HEK293 (cell line): ENCODE results near the gene FSCN2.

Source experiments
- CTCF ChIA-PET: fragments of 350-600 bp; formaldehyde crosslinking; extraction: SDS; loops from one replicate; lab custom pipeline; 2021; ENCODE audit warnings: antibody characterized with exemption; lab: Yijun Ruan, JAX
- POLR2A ChIA-PET: fragments of 300-600 bp; formaldehyde crosslinking; extraction: SDS; loops from one replicate; lab custom pipeline; 2020; ENCODE audit warnings: antibody characterized with exemption, inconsistent platforms; lab: Yijun Ruan, JAX
- H3K27ac ChIP-seq: fragments of 200-500 bp; sonication (Bioruptor generic); 2 replicates; pipeline ENCODE4 v1.5.1; 2014; ENCODE audit warnings: low read depth, low read length, control low read depth, inconsistent platforms; ENCODE audit errors: extremely low read depth
- H3K36me3 ChIP-seq, 2 experiments: fragments of 200-500 bp in 1 of 2; sonication (Bioruptor generic) in 1 of 2; 1 replicate in 1 of 2; 2 replicates in 1 of 2; pipeline ENCODE4 v1.5.1; 2014 to 2017; ENCODE audit warnings: inconsistent platforms in 2 of 2, low read length in 2 of 2; ENCODE audit not compliant: control insufficient read depth in 2 of 2, insufficient read depth in 1 of 2
- H3K4me1 ChIP-seq: fragments of 200-500 bp; sonication (Bioruptor generic); 2 replicates; pipeline ENCODE4 v1.5.1; 2014; ENCODE audit warnings: mild to moderate bottlenecking, low read length, inconsistent platforms; ENCODE audit not compliant: control insufficient read depth, insufficient read depth
- H3K4me3 ChIP-seq: 2 replicates; pipeline ENCODE4 v1.5.1; 2011; ENCODE audit warnings: low read depth, mild to moderate bottlenecking, control low read depth, low read length, moderate library complexity
- H3K9me3 ChIP-seq: fragments of 200-500 bp; sonication (Bioruptor generic); 2 replicates; pipeline ENCODE4 v1.5.1; 2014; ENCODE audit warnings: low read depth, low read length, inconsistent platforms; ENCODE audit not compliant: control insufficient read depth, insufficient read depth
- GLIS1 ChIP-seq: fragments of 450-650 bp; formaldehyde crosslinking; IDR thresholded peaks from 2 replicates; pipeline ENCODE4 v1.5.1; 2016; ENCODE audit warnings: missing biosample characterization, missing genetic modification characterization
- GLIS2 ChIP-seq: fragments of 450-650 bp; formaldehyde crosslinking; IDR thresholded peaks from 2 replicates; pipeline ENCODE4 v1.5.1; 2016; ENCODE audit warnings: missing biosample characterization, missing genetic modification characterization
- PRDM10 ChIP-seq: fragments of 450-650 bp; formaldehyde crosslinking; IDR thresholded peaks from 2 replicates; pipeline ENCODE4 v1.5.1; 2016; ENCODE audit warnings: missing biosample characterization, missing genetic modification characterization
- ZBTB48 ChIP-seq: fragments of 450-650 bp; formaldehyde crosslinking; IDR thresholded peaks from 2 replicates; pipeline ENCODE4 v1.5.1; 2016; ENCODE audit warnings: missing biosample characterization, missing genetic modification characterization
- ZBTB7A ChIP-seq: fragments of 450-650 bp; formaldehyde crosslinking; IDR thresholded peaks from 2 replicates; pipeline ENCODE4 v1.5.1; 2016; ENCODE audit warnings: low read depth, missing biosample characterization, missing genetic modification characterization
- ZIC2 ChIP-seq: fragments of 450-650 bp; formaldehyde crosslinking; IDR thresholded peaks from 2 replicates; pipeline ENCODE4 v1.5.1; 2016; ENCODE audit warnings: missing biosample characterization, missing genetic modification characterization
- ZNF121 ChIP-seq: fragments of 450-650 bp; formaldehyde crosslinking; IDR thresholded peaks from 2 replicates; pipeline ENCODE4 v1.5.1; 2016; ENCODE audit warnings: missing biosample characterization, missing genetic modification characterization
- ZNF423 ChIP-seq: fragments of 450-650 bp; formaldehyde crosslinking; IDR thresholded peaks from 2 replicates; pipeline ENCODE4 v1.5.1; 2016; ENCODE audit warnings: missing biosample characterization, missing genetic modification characterization
- ZNF529 ChIP-seq: fragments of 450-650 bp; formaldehyde crosslinking; IDR thresholded peaks from 2 replicates; pipeline ENCODE4 v1.5.1; 2017; ENCODE audit warnings: missing genetic modification characterization, missing biosample characterization; ENCODE audit not compliant: insufficient replicate concordance
- ZNF548 ChIP-seq: fragments of 450-650 bp; formaldehyde crosslinking; IDR thresholded peaks from 2 replicates; pipeline ENCODE4 v1.5.1; 2016; ENCODE audit warnings: missing biosample characterization, missing genetic modification characterization
- ZNF639 ChIP-seq: fragments of 450-650 bp; formaldehyde crosslinking; IDR thresholded peaks from 2 replicates; pipeline ENCODE4 v1.5.1; 2016; ENCODE audit warnings: missing biosample characterization, missing genetic modification characterization
- ZNF664 ChIP-seq: fragments of 450-650 bp; formaldehyde crosslinking; IDR thresholded peaks from 2 replicates; pipeline ENCODE4 v1.5.1; 2016; ENCODE audit warnings: missing biosample characterization, missing genetic modification characterization
- ZNF704 ChIP-seq: fragments of 450-650 bp; formaldehyde crosslinking; IDR thresholded peaks from 2 replicates; pipeline ENCODE4 v1.5.1; 2016; ENCODE audit warnings: missing biosample characterization, missing genetic modification characterization
- ZXDB ChIP-seq: fragments of 450-650 bp; formaldehyde crosslinking; IDR thresholded peaks from 2 replicates; pipeline ENCODE4 v1.5.1; 2016; ENCODE audit warnings: missing biosample characterization, missing genetic modification characterization
- TF ChIP-seq, protein P1 (sequence below): fragments of 450-650 bp; formaldehyde crosslinking; IDR thresholded peaks from 2 replicates; pipeline ENCODE4 v1.5.1; 2016; ENCODE audit warnings: missing biosample characterization, missing genetic modification characterization
- TF ChIP-seq, protein P2 (sequence below): fragments of 450-650 bp; formaldehyde crosslinking; IDR thresholded peaks from 2 replicates; pipeline ENCODE4 v1.5.1; 2016; ENCODE audit warnings: missing biosample characterization, missing genetic modification characterization, low read depth

Gene FSCN2

DNA sequence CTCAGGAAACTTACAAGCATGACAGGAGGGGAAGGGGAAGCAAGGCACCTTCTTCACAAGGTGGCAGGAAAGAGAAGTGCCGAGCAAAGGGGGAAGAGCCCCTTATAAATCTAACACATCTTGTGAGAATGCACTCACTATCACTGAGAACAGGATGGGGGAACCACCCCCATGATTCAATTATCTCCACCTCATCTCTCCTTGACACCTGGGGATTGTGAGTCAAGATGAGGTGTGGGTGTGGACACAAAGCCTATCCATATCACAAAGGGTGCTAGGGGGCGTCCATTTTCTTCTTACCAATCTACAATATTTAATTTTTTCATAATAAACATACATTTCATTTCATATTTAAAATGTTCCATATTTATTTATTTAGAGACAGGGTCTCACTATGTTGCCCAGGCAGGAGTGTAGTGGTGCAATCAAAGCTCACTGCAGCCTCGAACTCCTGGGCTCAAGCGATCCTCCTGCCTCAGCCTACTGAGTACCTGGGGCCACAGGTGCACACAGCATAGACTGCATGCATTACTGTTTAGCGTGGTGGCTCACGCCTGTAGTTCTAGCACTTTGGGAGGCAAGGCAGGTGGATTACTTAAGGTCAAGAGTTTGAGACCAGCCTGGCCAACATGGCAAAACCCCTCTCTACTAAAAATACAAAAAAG is 50.5 kb downstream of the FSCN2 start:
- no peaks in the 10 kb centered on the region for H3K9me3 ChIP-seq
- no peak overlapping the region for H3K27ac ChIP-seq
- TF ChIP-seq ZNF639 (no peak), ZNF121 (tag by site-specific recombination) (peak; percentile 96)
- POLR2A ChIA-PET, result no interaction called here
- CTCF ChIA-PET, result interaction anchor here (2.2 to 3.3 kb wide), 2 partner anchors 12 to 23 kb away, joined by 12 to 18 read pairs; no protein-coding TSS in a partner anchor
- H3K4me1 ChIP-seq, result peaks cover 22% of the 10 kb centered on the region
- no peak overlapping the region for H3K4me3 ChIP-seq
- H3K36me3 ChIP-seq, result peaks cover 19 to 95% of the 10 kb centered on the region in 2 experiments

DNA sequence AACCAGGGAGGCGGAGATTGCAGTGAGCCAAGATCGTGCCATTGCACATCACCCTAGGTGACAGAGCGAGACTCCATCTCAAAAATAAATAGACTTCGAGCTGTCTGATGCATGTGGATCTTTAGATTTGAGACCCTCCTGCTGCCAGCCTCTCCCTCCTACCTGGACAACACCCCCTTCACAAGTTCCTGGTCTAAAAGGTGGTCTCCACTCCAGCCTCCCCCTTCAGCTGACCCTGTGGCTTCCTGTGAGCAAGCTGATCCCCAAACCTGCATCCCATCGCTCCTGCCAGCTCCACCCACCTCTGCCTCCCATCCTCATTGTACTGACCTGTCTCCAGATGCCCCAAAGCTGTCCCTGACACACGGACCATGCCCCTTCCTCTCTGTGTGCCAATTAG is 51.1 kb downstream of the FSCN2 start:
- TF ChIP-seq ZNF639, result no peak
- peak; percentile 62 for TF ChIP-seq PRDM10
- TF ChIP-seq, all 188 proteins: peak for 1
- Histone ChIP-seq H3K9me3 (no peaks in the 10 kb centered on the region), H3K27ac (no peak overlapping the region), H3K36me3 (peaks cover 19 to 95% of the 10 kb centered on the region in 2 experiments), H3K4me3 (no peak overlapping the region), H3K4me1 (peaks cover 23% of the 10 kb centered on the region)
- CTCF ChIA-PET, result interaction anchor here (0.6 to 2.2 kb wide), 4 partner anchors 10 to 61 kb away, joined by 3 to 18 read pairs (median 5); no protein-coding TSS in a partner anchor
- POLR2A ChIA-PET, result interaction anchor here (1.2 to 2.2 kb wide), 3 partner anchors 12 to 27 kb away, joined by 4 to 7 read pairs (median 6); no protein-coding TSS in a partner anchor

- no peak overlapping the region for H3K27ac ChIP-seq
- peaks cover 21 to 95% of the 10 kb centered on the region in 2 experiments for H3K36me3 ChIP-seq
- CTCF ChIA-PET, result interaction anchor here (0.6 to 2.2 kb wide), 6 partner anchors 11 to 62 kb away, joined by 3 to 18 read pairs (median 5); no protein-coding TSS in a partner anchor
- POLR2A ChIA-PET, result interaction anchor here (0.6 to 2.2 kb wide), 4 partner anchors 13 to 379 kb away, joined by 3 to 7 read pairs (median 5); no protein-coding TSS in a partner anchor
- no peak overlapping the region for H3K4me3 ChIP-seq
- peaks cover 24% of the 10 kb centered on the region for H3K4me1 ChIP-seq
- no peaks in the 10 kb centered on the region for H3K9me3 ChIP-seq
- TF ChIP-seq ZBTB7A (tag by site-specific recombination) (no peak), ZNF423 (tag by site-specific recombination) (0 out of 2 replicates have a peak, but pooled peaks have one; percentile 28), GLIS2 (tag by site-specific recombination) (peak; percentile 35; the same call in 1 of the 2 replicates), ZXDB (tag by site-specific recombination) (no peak), ZBTB48 (tag by site-specific recombination) (0 out of 2 replicates have a peak, but pooled peaks have one; percentile 20), ZNF548 (tag by site-specific recombination) (no peak), ZNF704 (tag by site-specific recombination) (no peak), GLIS1 (tag by site-specific recombination) (0 out of 2 replicates have a peak, but pooled peaks have one; percentile 33), ZNF529 (tag by site-specific recombination) (no peak), ZIC2 (tag by site-specific recombination) (peak; percentile 82), ZNF664 (tag by site-specific recombination) (no peak)
- TF ChIP-seq, protein P1, sequence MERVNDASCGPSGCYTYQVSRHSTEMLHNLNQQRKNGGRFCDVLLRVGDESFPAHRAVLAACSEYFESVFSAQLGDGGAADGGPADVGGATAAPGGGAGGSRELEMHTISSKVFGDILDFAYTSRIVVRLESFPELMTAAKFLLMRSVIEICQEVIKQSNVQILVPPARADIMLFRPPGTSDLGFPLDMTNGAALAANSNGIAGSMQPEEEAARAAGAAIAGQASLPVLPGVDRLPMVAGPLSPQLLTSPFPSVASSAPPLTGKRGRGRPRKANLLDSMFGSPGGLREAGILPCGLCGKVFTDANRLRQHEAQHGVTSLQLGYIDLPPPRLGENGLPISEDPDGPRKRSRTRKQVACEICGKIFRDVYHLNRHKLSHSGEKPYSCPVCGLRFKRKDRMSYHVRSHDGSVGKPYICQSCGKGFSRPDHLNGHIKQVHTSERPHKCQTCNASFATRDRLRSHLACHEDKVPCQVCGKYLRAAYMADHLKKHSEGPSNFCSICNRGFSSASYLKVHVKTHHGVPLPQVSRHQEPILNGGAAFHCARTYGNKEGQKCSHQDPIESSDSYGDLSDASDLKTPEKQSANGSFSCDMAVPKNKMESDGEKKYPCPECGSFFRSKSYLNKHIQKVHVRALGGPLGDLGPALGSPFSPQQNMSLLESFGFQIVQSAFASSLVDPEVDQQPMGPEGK (tag by site-specific recombination), result 0 out of 2 replicates have a peak, but pooled peaks have one; percentile 34
- TF ChIP-seq, protein P2, sequence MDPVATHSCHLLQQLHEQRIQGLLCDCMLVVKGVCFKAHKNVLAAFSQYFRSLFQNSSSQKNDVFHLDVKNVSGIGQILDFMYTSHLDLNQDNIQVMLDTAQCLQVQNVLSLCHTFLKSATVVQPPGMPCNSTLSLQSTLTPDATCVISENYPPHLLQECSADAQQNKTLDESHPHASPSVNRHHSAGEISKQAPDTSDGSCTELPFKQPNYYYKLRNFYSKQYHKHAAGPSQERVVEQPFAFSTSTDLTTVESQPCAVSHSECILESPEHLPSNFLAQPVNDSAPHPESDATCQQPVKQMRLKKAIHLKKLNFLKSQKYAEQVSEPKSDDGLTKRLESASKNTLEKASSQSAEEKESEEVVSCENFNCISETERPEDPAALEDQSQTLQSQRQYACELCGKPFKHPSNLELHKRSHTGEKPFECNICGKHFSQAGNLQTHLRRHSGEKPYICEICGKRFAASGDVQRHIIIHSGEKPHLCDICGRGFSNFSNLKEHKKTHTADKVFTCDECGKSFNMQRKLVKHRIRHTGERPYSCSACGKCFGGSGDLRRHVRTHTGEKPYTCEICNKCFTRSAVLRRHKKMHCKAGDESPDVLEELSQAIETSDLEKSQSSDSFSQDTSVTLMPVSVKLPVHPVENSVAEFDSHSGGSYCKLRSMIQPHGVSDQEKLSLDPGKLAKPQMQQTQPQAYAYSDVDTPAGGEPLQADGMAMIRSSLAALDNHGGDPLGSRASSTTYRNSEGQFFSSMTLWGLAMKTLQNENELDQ (tag by site-specific recombination), result no peak
Measured at GRCh38 chr17:81579821-81580321, 51.7 kb downstream of the FSCN2 start.
